AG04450 (cell line): Measurements from ENCODE around the gene TOP1. TPM values are rescaled to one million over a fixed set of nuclear protein-coding genes. Genes with fewer than 3 reads are reported as not detected.
A peak's percentile ranks its signal among the peaks of the same experiment; 100 is the strongest.

Source experiments
- CTCF ChIA-PET: fragments of 300-600, 350-600 bp; formaldehyde crosslinking; extraction: SDS; loops from one replicate; lab custom pipeline; 2022; ENCODE audit warnings: antibody characterized with exemption, inconsistent platforms; lab: Charles Lee
- POLR2A ChIA-PET: fragments of 350-600 bp; formaldehyde crosslinking; extraction: SDS; loops from one replicate; lab custom pipeline; 2021; ENCODE audit warnings: antibody characterized with exemption, inconsistent platforms; lab: Yijun Ruan, JAX
- DNase-seq: peaks from one replicate; pipeline ENCODE4 v3.0.0-alpha.2; 2011; ENCODE audit warnings: low read depth, low spot score
- H3K27ac ChIP-seq: one replicate; pipeline ENCODE4 v1.5.1; 2012; ENCODE audit warnings: low read depth, low read length, control low read depth
- H3K27me3 ChIP-seq: one replicate; pipeline ENCODE4 v1.6.0; 2012; ENCODE audit warnings: low read length; ENCODE audit not compliant: control insufficient read depth, insufficient read depth
- H3K4me3 ChIP-seq: 2 replicates; pipeline ENCODE4 v1.5.1; 2011; ENCODE audit warnings: mild to moderate bottlenecking, low read depth, low read length, control low read depth
- H3K9me3 ChIP-seq: 2 replicates; pipeline ENCODE4 v1.5.1; 2012; ENCODE audit warnings: low read length; ENCODE audit not compliant: control insufficient read depth, insufficient read depth
- polyA plus RNA-seq: library from polyadenylated mRNA; depleted of rRNA; stranded (reverse); fragments of >200 nt; gene quantifications from 2 replicates; pipeline ENCODE4 v1.2.3, GENCODE V29; 2011
- TF ChIP-seq, protein P1 (sequence below): IDR thresholded peaks from 2 replicates; pipeline ENCODE4 v1.5.1; 2011; ENCODE audit warnings: low read depth, low read length, control low read depth, inconsistent platforms

TOP1 gene
- polyA plus RNA-seq, 1 experiment = 29.1 TPM

GRCh38 chr20:41074441-41074840 is 45.8 kb downstream of the TOP1 start:
- Histone ChIP-seq H3K4me3 (no peak overlapping the region), H3K27ac (no peak overlapping the region), H3K27me3 (no peaks in the 10 kb centered on the region), H3K9me3 (no peaks in the 10 kb centered on the region)
- DNase-seq = no peak
- ChIA-PET CTCF (interaction anchor here (1.1 to 2.7 kb wide), 5 partner anchors 21 to 111 kb away, joined by 3 to 19 read pairs (median 4); no protein-coding TSS in a partner anchor), POLR2A (no interaction called here)
- TF ChIP-seq, protein P1, sequence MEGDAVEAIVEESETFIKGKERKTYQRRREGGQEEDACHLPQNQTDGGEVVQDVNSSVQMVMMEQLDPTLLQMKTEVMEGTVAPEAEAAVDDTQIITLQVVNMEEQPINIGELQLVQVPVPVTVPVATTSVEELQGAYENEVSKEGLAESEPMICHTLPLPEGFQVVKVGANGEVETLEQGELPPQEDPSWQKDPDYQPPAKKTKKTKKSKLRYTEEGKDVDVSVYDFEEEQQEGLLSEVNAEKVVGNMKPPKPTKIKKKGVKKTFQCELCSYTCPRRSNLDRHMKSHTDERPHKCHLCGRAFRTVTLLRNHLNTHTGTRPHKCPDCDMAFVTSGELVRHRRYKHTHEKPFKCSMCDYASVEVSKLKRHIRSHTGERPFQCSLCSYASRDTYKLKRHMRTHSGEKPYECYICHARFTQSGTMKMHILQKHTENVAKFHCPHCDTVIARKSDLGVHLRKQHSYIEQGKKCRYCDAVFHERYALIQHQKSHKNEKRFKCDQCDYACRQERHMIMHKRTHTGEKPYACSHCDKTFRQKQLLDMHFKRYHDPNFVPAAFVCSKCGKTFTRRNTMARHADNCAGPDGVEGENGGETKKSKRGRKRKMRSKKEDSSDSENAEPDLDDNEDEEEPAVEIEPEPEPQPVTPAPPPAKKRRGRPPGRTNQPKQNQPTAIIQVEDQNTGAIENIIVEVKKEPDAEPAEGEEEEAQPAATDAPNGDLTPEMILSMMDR = no peak

- Histone ChIP-seq H3K9me3 (no peaks in the 10 kb centered on the region), H3K27ac (no peak overlapping the region), H3K4me3 (no peak overlapping the region), H3K27me3 (no peaks in the 10 kb centered on the region)
- TF ChIP-seq, protein P1 = no peak
- CTCF ChIA-PET = interaction anchor here (0.8 to 6.5 kb wide), 4 partner anchors 16 to 86 kb away, joined by 3 to 41 read pairs (median 12); no protein-coding TSS in a partner anchor
- POLR2A ChIA-PET = no interaction called here
- DNase-seq = no peak
Observed at GRCh38 chr20:41076776-41077175, 48.2 kb downstream of the TOP1 start.

DNA sequence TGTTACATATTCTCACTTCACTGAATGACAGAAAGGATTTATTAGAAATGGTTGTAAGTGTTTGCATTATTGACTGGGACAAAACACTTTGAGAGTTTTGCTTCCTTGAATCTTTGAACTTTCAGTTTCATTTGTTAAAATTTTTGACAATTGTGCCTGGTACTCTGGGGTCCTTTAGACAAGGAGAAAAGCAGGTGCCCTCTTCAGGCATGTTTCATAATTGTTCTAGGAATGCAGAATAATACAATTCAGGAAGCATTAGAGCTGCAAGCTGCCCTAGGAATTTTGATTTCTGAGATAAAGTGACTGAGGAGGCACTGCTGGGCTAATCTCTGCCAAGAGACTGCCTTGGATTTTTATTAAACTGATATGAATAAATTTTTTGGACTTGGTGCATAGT is 49.7 kb downstream of the TOP1 start:
- no peak overlapping the region for H3K4me3 ChIP-seq
- no peak for DNase-seq
- ChIA-PET CTCF (interaction anchor here (0.6 to 6.5 kb wide), 6 partner anchors 12 to 109 kb away, joined by 3 to 41 read pairs (median 6); no protein-coding TSS in a partner anchor), POLR2A (no interaction called here)
- H3K27ac ChIP-seq = no peak overlapping the region
- H3K27me3 ChIP-seq = no peaks in the 10 kb centered on the region
- H3K9me3 ChIP-seq = no peaks in the 10 kb centered on the region
- TF ChIP-seq, protein P1 = peak; percentile 65

DNA sequence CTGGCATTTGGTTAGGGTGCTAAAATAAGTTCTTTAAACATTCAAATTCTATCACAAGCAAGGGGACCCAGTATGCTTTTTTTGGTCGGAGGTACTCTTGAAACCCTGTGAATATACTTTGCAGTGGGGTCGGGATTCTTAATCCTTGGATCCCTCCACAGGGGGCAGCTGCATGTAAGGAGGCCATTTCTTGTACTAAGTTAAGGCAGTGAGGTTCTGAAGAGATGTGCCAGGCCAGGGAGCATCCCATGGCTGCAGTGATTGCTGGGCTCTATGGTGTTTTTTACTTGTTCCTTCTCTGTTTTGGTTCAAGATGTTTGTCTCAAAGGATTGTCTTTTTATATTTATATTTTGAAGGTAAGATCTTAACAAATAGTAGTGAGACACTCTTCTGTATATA is 50.4 kb downstream of the TOP1 start:
- H3K9me3 ChIP-seq = no peaks in the 10 kb centered on the region
- H3K4me3 ChIP-seq = no peak overlapping the region
- CTCF ChIA-PET = interaction anchor here (0.6 to 6.5 kb wide), 7 partner anchors 11 to 116 kb away, joined by 3 to 41 read pairs (median 5); no protein-coding TSS in a partner anchor
- TF ChIP-seq, protein P1 = no peak
- H3K27me3 ChIP-seq = no peaks in the 10 kb centered on the region
- POLR2A ChIA-PET = no interaction called here
- no peak overlapping the region for H3K27ac ChIP-seq
- no peak for DNase-seq

- no peak for DNase-seq
- Histone ChIP-seq H3K4me3 (no peak overlapping the region), H3K27ac (no peak overlapping the region), H3K27me3 (no peaks in the 10 kb centered on the region), H3K9me3 (no peaks in the 10 kb centered on the region)
- CTCF ChIA-PET = interaction anchor here (2.4 to 6.5 kb wide), 2 partner anchors 89 to 111 kb away, joined by 8 to 41 read pairs; no protein-coding TSS in a partner anchor
- TF ChIP-seq, protein P1 = no peak
- POLR2A ChIA-PET = no interaction called here
Observed at GRCh38 chr20:41080866-41081265, 52.2 kb downstream of the TOP1 start.
